ENCODE measurements around the gene GNAI3.

GNAI3 gene

DNA sequence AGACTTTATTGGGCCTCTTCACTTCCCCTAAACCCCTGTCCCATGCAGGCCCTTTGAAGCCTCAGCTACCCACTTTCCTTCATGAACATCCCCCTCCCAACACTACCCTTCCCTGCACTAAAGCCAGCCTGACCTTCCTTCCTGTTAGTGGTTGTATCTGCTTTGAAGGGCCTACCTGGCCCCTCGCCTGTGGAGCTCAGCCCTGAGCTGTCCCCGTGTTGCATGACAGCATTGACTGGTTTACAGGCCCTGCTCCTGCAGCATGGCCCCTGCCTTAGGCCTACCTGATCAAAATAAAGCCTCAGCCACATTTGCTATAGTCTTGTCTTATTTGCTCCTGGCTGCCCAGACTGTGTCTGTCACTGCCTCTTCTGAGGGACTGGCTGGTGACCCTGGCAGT, 113.0 kb downstream of the GNAI3 start:
- DNase-seq (ENCODE audit: low spot score), result no peak

DNA sequence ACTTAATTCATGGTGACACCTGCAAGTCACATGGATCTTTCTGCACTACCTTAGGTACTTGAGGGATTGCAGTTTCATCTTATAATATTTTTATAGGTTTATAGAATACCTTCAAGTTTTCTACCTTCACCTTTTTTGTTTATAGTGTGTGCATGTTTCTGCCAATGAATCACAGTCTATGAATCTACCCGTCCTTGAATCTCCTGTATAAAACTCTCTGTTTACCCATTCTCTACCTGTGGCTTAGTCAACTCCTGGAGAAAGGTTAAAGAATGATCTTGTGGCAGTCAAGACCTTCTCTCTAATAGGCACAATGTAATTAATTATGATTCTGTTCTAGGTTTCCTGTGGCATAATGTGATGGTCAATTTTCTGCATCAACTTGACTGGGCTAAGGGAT, 116.3 kb downstream of the GNAI3 start:
- no peak for DNase-seq (ENCODE audit: low spot score)

DNA sequence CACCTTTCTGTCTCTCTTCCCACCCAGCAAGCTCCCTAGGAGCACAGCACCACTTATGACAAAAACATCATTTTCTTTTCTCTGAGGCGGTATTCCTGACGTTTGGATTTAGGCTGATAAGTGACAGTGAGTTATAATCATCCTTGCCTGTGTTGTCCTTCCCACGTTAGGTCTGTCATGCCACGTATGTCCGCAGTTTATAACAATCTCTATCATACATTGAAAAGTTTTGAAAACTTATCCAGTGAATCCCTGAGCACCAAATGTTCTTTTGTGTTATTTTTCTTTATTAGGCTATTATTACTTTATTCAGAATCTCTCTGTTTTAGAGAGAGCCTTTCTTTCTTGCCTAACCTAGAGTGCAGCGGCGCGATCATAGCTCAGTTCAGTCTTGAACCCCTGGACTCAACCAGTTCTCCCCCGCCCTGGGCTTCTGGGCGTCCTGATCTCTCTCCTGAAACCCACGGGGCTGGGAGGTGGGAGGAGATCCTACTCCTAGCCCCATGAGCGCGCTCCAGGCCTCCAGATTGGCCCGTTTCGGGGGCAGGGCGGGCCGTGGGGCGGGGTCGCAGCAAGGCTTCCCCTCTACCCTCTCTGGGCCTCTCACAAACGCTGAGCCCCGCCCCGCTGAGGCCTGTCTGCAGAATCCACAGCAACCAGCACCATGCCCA, 119.2 kb downstream of the GNAI3 start, which contains the start of gene GSTM2:
Gene GSTM2 (plus strand): TSS at position 606 of the 671 bp plus-strand sequence. CDS start 59 bp downstream, at position 665.
- peak; percentile 92 for DNase-seq (ENCODE audit: low spot score)

All from HuH-7 (cell line).